ENCODE measurements around the gene CD93.

DNA sequence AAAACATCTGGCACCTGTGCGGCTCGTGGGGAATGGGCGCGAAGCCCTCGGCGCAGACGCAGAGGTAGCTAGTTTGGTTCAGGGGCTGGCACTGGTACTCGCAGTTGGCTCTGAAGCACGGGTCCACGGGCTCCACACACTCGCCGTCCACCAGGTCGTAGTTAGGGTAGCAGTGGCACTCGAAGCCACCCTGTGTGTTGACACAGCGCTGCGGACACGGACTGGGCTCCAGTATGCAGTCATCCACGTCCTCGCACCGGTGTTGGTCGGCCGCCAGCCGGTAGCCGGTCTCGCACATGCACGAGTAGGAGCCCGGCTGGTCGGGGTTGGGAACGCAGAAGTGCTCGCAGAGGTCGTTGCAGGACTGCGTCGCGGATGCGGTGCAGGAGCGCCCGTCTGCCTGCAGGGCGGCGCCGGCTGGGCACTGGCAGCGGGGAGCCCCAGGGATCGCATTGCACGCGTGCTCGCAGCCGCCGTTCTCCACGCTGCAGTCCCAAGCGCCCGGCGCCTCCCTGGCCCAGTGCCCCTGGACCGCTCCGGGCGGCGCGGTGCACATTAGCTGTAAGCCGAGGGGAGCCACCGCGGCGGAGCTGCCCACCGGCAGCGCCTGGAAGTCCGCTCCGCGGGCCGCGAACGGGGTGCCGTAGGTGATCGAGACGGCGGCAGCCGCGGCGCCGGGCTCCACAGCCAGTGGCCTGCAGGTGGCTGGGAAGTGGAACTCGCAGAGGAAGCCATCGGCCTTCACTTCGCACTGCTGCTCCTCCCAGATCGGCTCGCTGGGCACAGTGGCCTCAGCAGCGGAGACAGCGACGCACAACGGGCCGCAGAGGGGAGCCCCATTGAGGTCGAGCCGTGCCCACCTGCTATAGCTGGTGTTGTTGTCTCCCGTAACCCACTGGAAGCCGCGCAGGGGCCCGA lies 37.6 kb downstream of the CD93 start:
- TF ChIP-seq, protein P1, sequence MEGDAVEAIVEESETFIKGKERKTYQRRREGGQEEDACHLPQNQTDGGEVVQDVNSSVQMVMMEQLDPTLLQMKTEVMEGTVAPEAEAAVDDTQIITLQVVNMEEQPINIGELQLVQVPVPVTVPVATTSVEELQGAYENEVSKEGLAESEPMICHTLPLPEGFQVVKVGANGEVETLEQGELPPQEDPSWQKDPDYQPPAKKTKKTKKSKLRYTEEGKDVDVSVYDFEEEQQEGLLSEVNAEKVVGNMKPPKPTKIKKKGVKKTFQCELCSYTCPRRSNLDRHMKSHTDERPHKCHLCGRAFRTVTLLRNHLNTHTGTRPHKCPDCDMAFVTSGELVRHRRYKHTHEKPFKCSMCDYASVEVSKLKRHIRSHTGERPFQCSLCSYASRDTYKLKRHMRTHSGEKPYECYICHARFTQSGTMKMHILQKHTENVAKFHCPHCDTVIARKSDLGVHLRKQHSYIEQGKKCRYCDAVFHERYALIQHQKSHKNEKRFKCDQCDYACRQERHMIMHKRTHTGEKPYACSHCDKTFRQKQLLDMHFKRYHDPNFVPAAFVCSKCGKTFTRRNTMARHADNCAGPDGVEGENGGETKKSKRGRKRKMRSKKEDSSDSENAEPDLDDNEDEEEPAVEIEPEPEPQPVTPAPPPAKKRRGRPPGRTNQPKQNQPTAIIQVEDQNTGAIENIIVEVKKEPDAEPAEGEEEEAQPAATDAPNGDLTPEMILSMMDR (conservative IDR thresholded peaks at IDR 0.05; ENCODE audit: low read length), result peak; percentile 44
- TF ChIP-seq EZH2phosphoT487 (IDR thresholded peaks at IDR 0.05; ENCODE audit: borderline replicate concordance), result no peak

Measured in Loucy (cell line).